ENCODE data around the gene CFI. TPM values are rescaled to one million over a fixed set of nuclear protein-coding genes. Genes with fewer than 3 reads are reported as not detected.
A peak's percentile ranks its signal among the peaks of the same experiment; 100 is the strongest.
"Not testable (repeated sequence)": the region's sequence is repeated elsewhere in the genome, so short reads cannot be mapped to it uniquely, and the experiment has no call there.

The CFI gene
- polyA plus RNA-seq, 1 donor from 2014 or later, result not detected

DNA sequence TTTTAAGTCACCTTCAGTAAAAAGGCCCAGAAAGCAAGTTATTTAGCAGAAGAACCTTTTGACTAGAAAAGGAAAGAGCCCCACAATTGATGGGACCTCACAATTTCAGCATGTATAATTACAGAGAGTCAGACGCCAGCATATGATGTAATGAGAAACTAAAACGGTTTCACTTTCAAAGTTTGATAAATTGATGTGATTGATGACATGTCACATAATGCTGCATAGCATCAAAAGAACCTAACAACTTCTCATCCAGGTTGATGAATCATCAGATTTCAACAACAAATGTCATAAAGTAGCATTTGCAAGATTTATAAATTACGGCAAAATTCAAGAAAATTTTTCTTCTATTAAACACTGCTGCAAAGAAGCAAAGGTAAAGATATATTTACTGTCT, 9.9 kb upstream of the CFI start:
- H3K27ac Mint-ChIP-seq, result peak overlapping the region in 1 of 3 donors; percentile 16
- no peaks in the 10 kb centered on the region for H3K36me3 Mint-ChIP-seq
- no peak overlapping the region for H3K4me3 Mint-ChIP-seq
- no peaks in the 10 kb centered on the region for H3K9me3 Mint-ChIP-seq
- H3K4me1 Mint-ChIP-seq, result peaks cover 15 to 16% (median 16%) of the 10 kb centered on the region in 3 donors
- peaks cover 3% of the 10 kb centered on the region for H3K27me3 Mint-ChIP-seq

DNA sequence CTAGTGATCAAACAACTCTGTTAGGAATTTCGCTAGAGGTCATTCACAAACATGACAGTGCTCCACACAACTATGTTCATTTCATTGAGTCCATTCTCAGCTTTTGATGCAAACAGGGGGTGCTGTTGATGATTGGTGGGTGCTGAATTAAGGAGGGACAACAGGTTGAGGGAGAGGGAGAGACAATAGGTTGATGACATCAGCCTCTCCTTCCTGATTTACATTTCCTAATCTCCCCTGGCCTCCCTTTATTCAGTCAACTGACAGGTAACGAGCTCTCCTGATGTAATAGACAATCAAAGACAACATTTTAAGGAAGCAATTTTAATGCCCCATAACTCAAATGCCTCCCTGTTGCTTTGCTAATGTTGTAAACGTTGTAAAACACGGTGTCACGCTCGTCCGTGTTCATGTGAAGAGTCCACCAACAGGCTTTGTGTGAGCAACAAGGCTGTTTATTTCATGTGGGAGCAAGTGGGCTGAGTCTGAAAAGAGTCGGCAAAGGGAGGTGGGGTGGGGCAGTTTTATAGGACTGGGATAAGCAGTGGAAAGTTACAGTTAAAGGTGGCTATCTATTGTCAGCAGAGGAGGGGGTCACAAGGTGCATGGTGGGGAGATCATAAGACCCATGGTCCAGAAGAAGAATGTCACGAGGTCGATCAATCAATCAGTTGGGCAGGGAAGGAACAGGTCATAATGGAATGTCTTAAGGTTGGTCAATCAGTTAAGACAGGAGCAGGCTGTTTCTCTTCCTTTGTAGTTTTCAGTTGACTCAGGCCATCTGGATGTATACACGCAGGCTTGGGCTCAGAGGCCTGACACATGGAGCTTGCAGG, 9.0 kb upstream of the CFI start:
- no peaks in the 10 kb centered on the region for H3K36me3 Mint-ChIP-seq
- H3K27me3 Mint-ChIP-seq, result peaks cover 3% of the 10 kb centered on the region
- peaks cover 6 to 8% (median 7%) of the 10 kb centered on the region in 3 donors for H3K4me1 Mint-ChIP-seq
- no peak overlapping the region for H3K4me3 Mint-ChIP-seq
- no peaks in the 10 kb centered on the region for H3K9me3 Mint-ChIP-seq
- H3K27ac Mint-ChIP-seq, result no peak overlapping the region

DNA sequence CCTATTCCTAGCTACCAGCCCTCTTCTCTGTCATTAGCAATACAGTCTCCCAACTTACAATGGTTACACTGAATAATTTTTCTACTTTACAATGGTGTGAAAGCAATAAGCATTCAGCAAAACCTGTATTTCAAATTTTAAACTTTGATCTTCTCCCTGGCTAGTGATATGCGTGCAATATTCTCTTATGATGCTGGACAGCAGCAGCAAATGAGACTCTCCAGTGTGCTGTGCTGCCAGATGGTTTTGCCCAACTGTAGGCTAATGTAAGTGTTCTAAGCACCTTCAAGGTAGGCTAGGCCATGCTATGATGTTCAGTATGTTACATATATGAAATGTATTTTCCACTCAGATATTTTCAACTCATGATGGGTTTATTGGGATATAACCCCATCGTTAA, 7.9 kb upstream of the CFI start:
- H3K4me1 Mint-ChIP-seq, result peaks cover 0 to 3% (median 2%) of the 10 kb centered on the region in 3 donors
- H3K27me3 Mint-ChIP-seq, result peaks cover 3% of the 10 kb centered on the region
- H3K36me3 Mint-ChIP-seq, result no peaks in the 10 kb centered on the region
- H3K4me3 Mint-ChIP-seq, result no peak overlapping the region
- no peaks in the 10 kb centered on the region for H3K9me3 Mint-ChIP-seq
- no peak overlapping the region for H3K27ac Mint-ChIP-seq

DNA sequence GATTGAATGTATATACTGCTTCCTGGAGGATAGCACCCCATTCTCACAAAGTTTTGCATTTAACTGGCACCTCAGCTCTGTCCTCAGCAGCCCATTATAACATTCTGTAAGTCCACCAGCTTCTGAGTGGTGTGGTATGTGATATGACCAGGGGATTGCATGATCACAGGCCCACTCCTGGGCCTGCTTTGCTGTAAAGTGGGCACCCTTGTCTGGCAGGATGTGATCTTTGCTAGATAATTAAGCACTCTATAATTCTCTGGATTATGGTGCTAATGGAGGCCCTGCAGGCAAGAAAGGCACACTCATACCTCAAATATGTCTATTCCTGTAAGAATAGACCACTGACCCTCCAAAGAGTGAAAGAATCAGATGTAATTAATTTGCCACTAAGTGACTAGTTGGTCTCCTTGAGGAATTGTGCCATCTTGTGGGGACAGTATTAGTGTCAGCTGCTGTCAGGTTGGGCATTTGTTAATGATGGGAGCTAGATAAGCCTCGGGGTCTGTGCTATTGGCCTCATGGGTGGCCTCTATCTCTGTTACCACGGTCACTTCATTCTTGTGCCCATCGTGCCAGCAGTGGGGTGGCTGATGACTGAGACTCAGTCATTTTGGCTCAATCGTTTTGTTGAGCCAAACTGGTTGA, 2.2 kb upstream of the CFI start:
- Mint-ChIP-seq H3K27me3 (peaks cover 6% of the 10 kb centered on the region), H3K27ac (peak overlapping the region in 1 of 3 donors; percentile 26), H3K9me3 (no peaks in the 10 kb centered on the region)

DNA sequence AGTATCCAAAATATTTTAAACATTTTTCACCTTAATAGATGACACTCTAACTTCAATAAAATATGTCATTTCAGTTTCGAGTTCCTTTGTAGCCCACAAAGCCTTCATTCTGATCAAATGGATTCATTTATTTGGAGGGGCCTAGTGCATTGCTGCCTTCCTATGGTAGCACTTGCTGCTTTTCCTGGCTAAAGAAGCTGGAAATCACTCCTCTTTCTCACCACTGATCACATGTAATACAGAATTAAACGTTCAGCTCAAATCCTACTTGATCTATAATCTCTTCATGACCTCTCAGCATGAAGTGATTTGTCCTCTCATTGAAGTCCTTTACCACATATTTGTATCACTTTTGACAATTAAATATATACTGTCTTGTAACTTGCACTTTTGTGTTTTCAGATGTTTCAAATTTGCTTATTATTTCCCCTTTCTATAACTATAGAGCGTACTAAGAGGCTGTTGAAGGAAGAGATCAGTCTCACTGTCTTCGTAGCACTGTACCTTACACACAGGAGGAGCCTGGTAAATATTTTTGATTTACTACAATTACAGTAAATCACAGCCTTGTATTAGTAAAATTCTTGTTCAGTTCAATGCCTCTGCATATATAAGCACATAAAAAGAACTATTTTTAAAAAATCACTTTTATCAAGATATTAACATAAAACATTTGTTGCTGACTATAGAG, 555 bp downstream of the CFI start:
- Mint-ChIP-seq H3K36me3 (no peaks in the 10 kb centered on the region), H3K27me3 (peaks cover 9% of the 10 kb centered on the region), H3K9me3 (peaks cover 0 to 14% (median 1%) of the 10 kb centered on the region in 3 donors), H3K4me1 (peaks cover 0 to 1% (median 0%) of the 10 kb centered on the region in 3 donors), H3K27ac (no peak overlapping the region), H3K4me3 (no peak overlapping the region)

More for the DNA sequence above, 2.2 kb upstream of the CFI start:
- Mint-ChIP-seq H3K4me1 (peaks cover 0 to 1% (median 0%) of the 10 kb centered on the region in 3 donors), H3K4me3 (no peak overlapping the region), H3K36me3 (no peaks in the 10 kb centered on the region)

DNA sequence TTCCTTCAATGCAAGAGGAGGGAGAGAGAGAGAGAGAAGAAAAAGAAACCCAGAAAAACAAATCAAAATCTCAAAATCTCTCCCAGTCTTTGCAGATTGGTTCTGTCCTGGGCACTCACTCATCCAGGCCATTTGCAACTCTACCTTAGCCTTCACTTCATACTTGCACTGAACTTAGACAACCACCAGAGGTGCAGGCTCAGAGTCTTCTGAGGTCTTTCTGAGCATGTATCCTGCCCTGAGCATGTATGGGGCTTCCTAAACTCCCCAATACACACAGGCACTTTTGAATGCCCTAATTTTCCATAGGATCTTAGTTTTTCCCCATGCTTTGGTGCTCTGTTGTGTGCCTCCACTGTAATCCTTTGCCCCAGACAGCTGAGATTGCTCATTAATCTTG, 2.9 kb downstream of the CFI start:
- H3K4me1 Mint-ChIP-seq, result no peaks in the 10 kb centered on the region
- H3K27ac Mint-ChIP-seq, result no peak overlapping the region
- H3K4me3 Mint-ChIP-seq, result no peak overlapping the region
- no peaks in the 10 kb centered on the region for H3K36me3 Mint-ChIP-seq
- peaks cover 10 to 29% (median 12%) of the 10 kb centered on the region in 3 donors for H3K9me3 Mint-ChIP-seq
- peaks cover 12% of the 10 kb centered on the region for H3K27me3 Mint-ChIP-seq

DNA sequence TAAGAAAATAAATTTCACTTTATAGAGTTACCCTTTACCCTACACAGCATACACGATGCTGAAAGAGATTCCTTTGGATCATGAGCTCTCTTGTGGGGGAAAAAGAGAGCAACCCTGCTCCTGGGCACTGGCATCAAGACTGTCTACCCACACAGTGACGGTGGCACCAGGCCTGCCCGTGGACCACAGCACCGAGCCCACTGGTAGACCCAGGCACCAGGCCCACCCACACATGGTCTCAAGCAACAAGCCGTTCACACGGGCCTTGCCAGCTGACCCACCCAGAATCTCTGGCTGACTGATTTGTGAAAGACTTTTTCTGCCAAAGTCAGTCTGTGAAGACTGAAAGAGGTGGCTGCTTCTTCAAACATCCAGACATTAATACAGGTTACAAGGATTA, 6.7 kb downstream of the CFI start:
- H3K9me3 Mint-ChIP-seq, result peaks cover 12 to 30% (median 12%) of the 10 kb centered on the region in 3 donors
- no peak overlapping the region for H3K27ac Mint-ChIP-seq
- peaks cover 11% of the 10 kb centered on the region for H3K27me3 Mint-ChIP-seq
- H3K4me1 Mint-ChIP-seq, result no peaks in the 10 kb centered on the region
- peaks cover 1% of the 10 kb centered on the region for H3K36me3 Mint-ChIP-seq
- H3K4me3 Mint-ChIP-seq, result no peak overlapping the region

DNA sequence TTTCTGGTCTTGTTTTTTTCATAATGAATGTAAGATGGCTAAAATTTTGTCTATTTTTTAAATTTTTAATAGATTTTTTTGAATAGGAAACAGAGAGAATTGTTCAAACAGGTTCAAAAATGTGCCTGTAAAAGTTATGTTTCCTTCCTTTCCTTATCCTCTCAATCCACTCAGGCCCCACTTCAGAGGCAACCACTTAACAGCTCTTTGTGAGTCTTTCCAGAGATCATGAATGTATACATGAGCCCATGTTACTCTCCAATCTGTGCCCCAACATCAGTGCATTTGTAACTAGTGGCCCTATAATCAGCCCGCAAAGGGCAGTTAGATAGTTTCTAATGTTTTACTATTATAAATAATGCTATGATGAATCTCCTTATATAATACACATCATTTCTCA, 14.0 kb downstream of the CFI start:
- H3K27ac Mint-ChIP-seq, result no peak overlapping the region
- H3K4me3 Mint-ChIP-seq, result no peak overlapping the region
- peaks cover 4% of the 10 kb centered on the region for H3K36me3 Mint-ChIP-seq
- peaks cover 0 to 9% (median 4%) of the 10 kb centered on the region in 3 donors for H3K9me3 Mint-ChIP-seq
- no peaks in the 10 kb centered on the region for H3K4me1 Mint-ChIP-seq
- no peaks in the 10 kb centered on the region for H3K27me3 Mint-ChIP-seq

DNA sequence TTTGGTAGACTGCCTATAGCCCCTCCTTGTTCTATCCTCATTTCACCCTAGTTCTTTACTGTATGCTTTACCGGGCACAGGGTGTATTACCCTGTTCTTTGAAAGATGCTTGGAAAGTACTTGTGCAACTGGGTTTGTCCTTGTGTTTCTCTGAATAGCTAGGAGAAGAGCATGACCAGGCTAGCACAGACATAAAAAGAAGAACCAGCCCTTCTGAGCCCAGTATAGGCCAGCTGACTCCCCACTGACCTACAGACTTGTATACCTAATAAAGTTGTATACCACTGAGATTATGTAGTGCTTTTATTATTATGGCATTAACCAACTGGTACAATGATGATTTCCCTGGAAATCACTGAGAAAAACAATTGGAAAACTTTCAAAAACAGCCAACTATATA, 15.0 kb downstream of the CFI start:
- peaks cover 4 to 9% (median 4%) of the 10 kb centered on the region in 3 donors for H3K9me3 Mint-ChIP-seq
- H3K4me1 Mint-ChIP-seq, result no peaks in the 10 kb centered on the region
- H3K27me3 Mint-ChIP-seq, result no peaks in the 10 kb centered on the region
- no peak overlapping the region for H3K4me3 Mint-ChIP-seq
- H3K36me3 Mint-ChIP-seq, result peaks cover 4% of the 10 kb centered on the region
- H3K27ac Mint-ChIP-seq, result no peak overlapping the region

DNA sequence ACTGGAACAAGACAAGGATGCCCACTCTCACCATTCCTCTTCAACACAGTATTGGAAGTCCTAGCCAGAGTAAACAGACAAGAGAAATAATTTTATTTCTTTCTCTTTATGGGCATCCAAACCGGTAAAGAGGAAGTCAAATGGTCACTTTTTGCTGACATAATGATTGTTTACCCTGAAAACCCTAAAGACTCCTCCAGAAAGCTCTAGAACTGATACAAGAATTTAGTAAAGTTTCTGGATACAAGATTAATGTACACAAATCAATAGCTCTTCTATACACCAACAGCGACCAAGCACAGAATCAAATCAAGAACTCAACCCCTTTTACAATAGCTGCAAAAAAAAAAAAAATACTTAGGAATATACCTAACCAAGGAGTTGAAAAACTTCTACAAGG, 19.7 kb downstream of the CFI start:
- not testable (repeated sequence) for H3K4me3 Mint-ChIP-seq, H3K9me3 Mint-ChIP-seq, H3K27me3 Mint-ChIP-seq, H3K4me1 Mint-ChIP-seq, H3K36me3 Mint-ChIP-seq, H3K27ac Mint-ChIP-seq

DNA sequence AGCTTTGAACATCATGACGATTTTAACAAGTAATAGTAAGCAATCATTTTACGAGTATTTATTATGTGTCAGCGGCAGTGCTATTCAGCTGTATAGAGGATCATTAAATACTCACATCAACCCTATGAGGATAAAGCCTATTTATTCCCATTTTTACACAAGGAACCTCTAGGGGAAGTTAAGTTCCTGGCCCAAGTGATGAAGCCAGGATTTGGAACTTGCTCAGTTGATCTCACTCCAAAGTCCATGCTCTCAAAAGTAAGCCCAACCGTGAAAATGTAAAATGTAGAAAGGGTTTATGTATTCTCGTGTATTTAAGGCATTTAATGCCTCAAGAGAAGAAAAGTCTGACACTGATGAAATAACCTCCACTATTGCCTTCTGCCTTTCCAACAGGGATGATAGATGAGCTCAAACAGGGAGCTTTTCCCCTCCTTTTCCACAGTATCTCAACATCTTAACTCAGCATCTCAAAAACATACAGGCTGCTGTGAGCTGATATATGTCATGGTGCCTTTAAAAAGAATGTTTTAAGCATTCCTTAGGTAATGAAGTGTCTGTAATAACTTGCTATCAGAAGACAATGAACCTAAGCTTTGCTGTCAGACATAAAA, 36.9 kb downstream of the CFI start:
- H3K4me1 Mint-ChIP-seq, result no peaks in the 10 kb centered on the region
- peaks cover 0 to 2% (median 2%) of the 10 kb centered on the region in 3 donors for H3K9me3 Mint-ChIP-seq

DNA sequence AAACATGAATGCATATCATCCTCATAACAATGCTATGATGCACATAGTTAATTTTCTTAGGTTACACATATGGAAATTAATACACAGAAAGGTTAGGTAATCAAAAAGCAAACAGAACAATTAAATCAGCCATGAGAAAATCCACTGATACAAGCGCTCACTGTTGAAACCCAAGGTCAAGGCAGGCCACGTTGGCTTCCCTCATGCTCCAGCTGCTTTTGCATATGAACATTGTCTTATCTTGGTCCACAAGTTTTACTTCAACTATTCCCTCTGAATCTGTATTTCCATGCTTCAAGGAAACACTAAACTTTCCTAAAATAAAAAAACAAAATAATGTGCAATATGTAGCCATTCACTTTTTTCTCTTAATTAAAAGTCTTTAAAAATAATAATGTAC, 37.4 kb downstream of the CFI start:
- peaks cover 16% of the 10 kb centered on the region for H3K27me3 Mint-ChIP-seq
- no peak overlapping the region for H3K4me3 Mint-ChIP-seq
- no peaks in the 10 kb centered on the region for H3K36me3 Mint-ChIP-seq
- H3K27ac Mint-ChIP-seq, result no peak overlapping the region
- no peaks in the 10 kb centered on the region for H3K4me1 Mint-ChIP-seq
- H3K9me3 Mint-ChIP-seq, result peaks cover 0 to 2% (median 0%) of the 10 kb centered on the region in 3 donors

More for the DNA sequence above, 36.9 kb downstream of the CFI start:
- Mint-ChIP-seq H3K27me3 (peaks cover 13% of the 10 kb centered on the region), H3K36me3 (no peaks in the 10 kb centered on the region), H3K27ac (no peak overlapping the region), H3K4me3 (no peak overlapping the region)

DNA sequence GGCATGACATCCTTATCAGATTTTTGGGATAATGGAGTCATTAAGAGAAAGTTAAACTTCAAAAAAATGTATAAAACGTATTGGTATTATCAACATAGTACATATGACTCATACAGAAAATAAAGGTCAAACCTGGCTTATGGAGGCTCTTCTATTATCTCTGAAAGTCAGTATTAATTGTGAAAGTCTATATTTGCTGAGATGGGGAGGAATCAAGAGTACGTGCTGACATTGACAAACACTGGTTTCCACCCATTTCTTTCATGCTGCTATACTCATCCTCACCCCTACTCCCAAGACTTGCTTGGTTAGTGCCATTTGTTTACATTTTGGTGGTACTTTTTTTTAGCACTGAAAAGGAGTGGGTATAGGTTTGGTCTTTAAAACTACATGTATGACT, 41.1 kb downstream of the CFI start:
- Mint-ChIP-seq H3K36me3 (no peaks in the 10 kb centered on the region), H3K4me1 (no peaks in the 10 kb centered on the region), H3K27ac (no peak overlapping the region), H3K27me3 (peaks cover 16% of the 10 kb centered on the region), H3K4me3 (no peak overlapping the region), H3K9me3 (no peaks in the 10 kb centered on the region)

DNA sequence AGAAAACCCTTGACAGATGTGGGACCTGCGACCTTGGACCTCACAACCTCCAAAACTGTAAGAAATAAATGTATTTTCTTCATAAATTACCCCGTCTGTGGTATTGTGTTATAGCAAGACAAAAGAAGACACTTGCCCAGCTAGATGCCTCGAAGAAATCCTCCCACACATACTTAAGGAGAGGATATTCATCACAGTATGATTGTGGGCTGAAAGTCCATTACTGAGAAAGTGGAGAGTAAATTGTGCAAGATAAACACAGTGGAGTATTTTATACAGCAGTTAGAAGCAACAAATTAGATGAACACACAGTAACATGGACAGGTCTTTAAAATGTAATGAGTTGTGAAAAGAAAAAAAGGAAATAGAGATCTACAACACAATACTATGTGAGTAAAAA, 46.1 kb downstream of the CFI start:
- Mint-ChIP-seq H3K4me3 (no peak overlapping the region), H3K27me3 (peaks cover 6% of the 10 kb centered on the region), H3K4me1 (no peaks in the 10 kb centered on the region), H3K36me3 (no peaks in the 10 kb centered on the region), H3K9me3 (no peaks in the 10 kb centered on the region), H3K27ac (no peak overlapping the region)
